ENCODE data around the gene ASB1. TPM values are rescaled to one million over a fixed set of nuclear protein-coding genes. Genes with fewer than 3 reads are reported as not detected.

ASB1 gene
- total and polyA plus RNA-seq, 8 donors = 10.7 to 36.8 (median 18.5) TPM

DNA sequence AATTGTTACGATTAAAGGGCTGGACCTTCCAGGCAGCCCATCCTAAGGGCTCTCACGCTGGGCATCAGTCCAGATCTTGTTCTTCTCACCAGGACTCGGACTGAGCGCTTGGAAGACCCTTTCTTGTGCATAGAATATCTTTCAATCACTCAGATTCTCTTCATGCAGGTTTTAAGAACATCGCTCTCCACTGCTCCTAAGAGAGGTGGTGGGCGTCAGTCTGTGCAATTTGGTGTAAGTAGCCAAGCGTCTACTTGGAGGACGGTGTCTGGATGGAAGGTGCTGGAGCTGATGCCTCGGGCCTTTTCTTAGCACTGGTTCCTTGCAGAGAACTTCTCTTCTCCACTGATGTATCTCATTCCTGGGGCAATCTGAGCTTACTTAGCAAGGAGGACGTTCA, 68.7 kb downstream of the ASB1 start:
- no peak for TF ChIP-seq POLR2A (IDR thresholded peaks at IDR 0.05)
- no peak for TF ChIP-seq EP300 (IDR thresholded peaks at IDR 0.05)
- TF ChIP-seq POLR2AphosphoS5 (IDR thresholded peaks at IDR 0.05) = no peak
- TF ChIP-seq CTCF (IDR thresholded peaks at IDR 0.05) = no peak
- no peaks in the 10 kb centered on the region for H3K36me3 ChIP-seq
- H3K27ac ChIP-seq = no peak overlapping the region
- H3K4me1 ChIP-seq = peaks cover 0 to 3% (median 0%) of the 10 kb centered on the region in 4 donors
- intact Hi-C loops (cut with DNase I; ENCODE audit: low total_unique reads) = no loop called here
- DNase-seq = peak in 1 of 2 donors; percentile 15
- no peaks in the 10 kb centered on the region for H3K27me3 ChIP-seq
- H3K9me3 ChIP-seq = no peaks in the 10 kb centered on the region
- no peak overlapping the region for H3K4me3 ChIP-seq
- 81 to 92% (median 91%) methylated on average over 10 of the region's 10 CpGs for WGBS, 5 donors

DNA sequence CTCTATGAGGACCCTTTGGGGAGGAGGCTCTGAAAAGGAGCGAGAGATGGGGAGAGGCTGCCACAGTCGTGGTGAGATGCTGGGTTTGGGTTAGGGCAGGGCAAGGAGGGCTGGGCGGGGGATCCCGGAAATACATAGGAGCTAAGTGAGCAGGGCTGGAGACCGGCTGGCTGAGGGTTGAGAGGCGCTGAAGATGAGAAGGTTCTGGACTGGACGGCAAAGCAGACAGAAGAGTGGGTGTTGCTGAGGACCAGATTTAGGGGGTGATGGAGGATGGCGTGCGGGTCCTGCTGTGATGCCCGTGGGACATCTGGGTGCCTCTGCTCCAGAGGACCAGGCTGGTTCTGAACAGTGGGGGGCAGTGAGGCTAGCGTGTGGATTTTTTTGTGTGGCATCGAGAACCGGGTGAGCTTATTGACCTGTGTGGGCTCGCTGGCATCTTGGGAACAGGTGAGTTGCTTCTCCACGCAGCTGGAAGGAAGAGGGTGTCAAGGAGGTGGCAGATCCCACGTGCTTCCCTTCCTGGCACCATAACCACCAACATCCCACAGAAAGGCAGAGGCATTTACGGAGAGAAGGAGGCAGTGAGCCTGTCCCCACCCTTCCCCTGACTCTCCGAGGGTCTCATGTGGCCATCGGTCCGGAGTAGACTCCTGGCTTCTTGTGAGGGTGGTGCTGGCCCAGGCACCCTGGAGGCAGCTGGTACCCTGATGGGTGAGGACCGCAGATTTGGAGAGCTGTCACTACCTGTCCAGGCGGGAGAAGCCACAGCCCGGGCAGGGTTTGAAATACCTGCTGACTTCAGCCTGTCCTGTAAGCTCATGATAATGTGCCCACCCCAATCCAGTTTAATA, 70.3 kb downstream of the ASB1 start:
- no peak overlapping the region for H3K4me3 ChIP-seq
- DNase-seq = peak in 1 of 2 donors; percentile 19
- no peaks in the 10 kb centered on the region for H3K9me3 ChIP-seq
- H3K4me1 ChIP-seq = peaks cover 0 to 3% (median 0%) of the 10 kb centered on the region in 4 donors
- H3K27ac ChIP-seq = no peak overlapping the region
- H3K27me3 ChIP-seq = no peaks in the 10 kb centered on the region
- H3K36me3 ChIP-seq = no peaks in the 10 kb centered on the region
- TF ChIP-seq POLR2AphosphoS5 (IDR thresholded peaks at IDR 0.05) = no peak
- TF ChIP-seq CTCF (IDR thresholded peaks at IDR 0.05) = no peak
- TF ChIP-seq POLR2A (IDR thresholded peaks at IDR 0.05) = no peak
- no peak for TF ChIP-seq EP300 (IDR thresholded peaks at IDR 0.05)
- 88 to 92% (median 89%) methylated on average over 21 to 23 of the region's 23 CpGs for WGBS, 5 donors
- intact Hi-C loops (cut with DNase I; ENCODE audit: low total_unique reads) = no loop called here

DNA sequence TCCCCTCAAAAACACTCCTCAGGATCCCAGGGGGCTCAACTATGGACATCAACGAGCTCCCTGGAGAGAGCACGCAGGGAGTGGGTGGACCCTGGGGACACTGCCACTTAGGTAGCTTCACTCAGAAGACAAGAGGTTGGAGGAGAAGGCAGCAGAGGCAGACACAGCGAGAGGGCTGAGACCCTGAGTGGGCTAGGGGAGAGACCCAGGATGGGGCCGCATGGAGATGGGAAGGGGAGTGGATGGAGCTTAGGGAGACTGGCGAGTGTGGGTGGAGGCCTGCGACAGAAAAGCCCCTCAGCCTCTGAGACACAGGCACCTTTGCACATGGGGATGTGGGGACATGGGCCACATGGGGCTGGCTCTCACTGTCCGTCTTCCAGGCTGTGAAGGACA, 70.9 kb downstream of the ASB1 start:
- TF ChIP-seq EP300 (IDR thresholded peaks at IDR 0.05) (no peak), POLR2AphosphoS5 (IDR thresholded peaks at IDR 0.05) (no peak), POLR2A (IDR thresholded peaks at IDR 0.05) (no peak), CTCF (IDR thresholded peaks at IDR 0.05) (no peak)
- H3K36me3 ChIP-seq = no peaks in the 10 kb centered on the region
- no peaks in the 10 kb centered on the region for H3K9me3 ChIP-seq
- H3K4me3 ChIP-seq = no peak overlapping the region
- no peak for DNase-seq
- intact Hi-C loops (cut with DNase I; ENCODE audit: low total_unique reads) = no loop called here
- H3K27ac ChIP-seq = no peak overlapping the region
- H3K27me3 ChIP-seq = no peaks in the 10 kb centered on the region
- H3K4me1 ChIP-seq = peaks cover 0 to 3% (median 0%) of the 10 kb centered on the region in 4 donors
- WGBS, 5 donors = 91 to 95% (median 92%) methylated on average over 7 of the region's 7 CpGs

DNA sequence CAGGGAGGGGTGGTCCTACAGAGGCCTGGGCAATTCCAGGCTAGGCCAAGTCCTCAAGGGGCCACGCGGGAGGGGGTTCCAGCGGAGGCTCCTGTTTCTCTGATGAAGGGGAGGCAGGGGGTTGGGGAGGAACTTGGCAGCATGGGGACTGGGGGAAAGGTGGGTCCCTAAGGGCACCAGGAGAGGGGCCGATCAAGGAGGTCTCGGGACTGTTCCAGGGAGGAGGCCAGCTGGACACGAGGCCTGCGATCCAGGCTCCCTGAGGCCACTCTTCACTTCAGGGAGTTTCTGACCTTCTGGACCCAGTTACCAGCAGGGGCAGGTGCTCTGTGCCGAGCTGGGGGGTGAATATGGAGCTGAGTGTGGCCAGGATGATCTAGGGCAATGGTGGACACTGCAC, 71.5 kb downstream of the ASB1 start:
- Histone ChIP-seq H3K27me3 (no peaks in the 10 kb centered on the region), H3K9me3 (no peaks in the 10 kb centered on the region), H3K4me1 (peaks cover 0 to 3% (median 0%) of the 10 kb centered on the region in 4 donors), H3K27ac (no peak overlapping the region), H3K4me3 (no peak overlapping the region), H3K36me3 (no peaks in the 10 kb centered on the region)
- 85 to 98% (median 91%) methylated on average over 6 to 8 of the region's 8 CpGs for WGBS, 5 donors
- DNase-seq = peak in 1 of 2 donors; percentile 20
- TF ChIP-seq CTCF (IDR thresholded peaks at IDR 0.05) (no peak), EP300 (IDR thresholded peaks at IDR 0.05) (no peak), POLR2A (IDR thresholded peaks at IDR 0.05) (no peak), POLR2AphosphoS5 (IDR thresholded peaks at IDR 0.05) (no peak)
- intact Hi-C loops (cut with DNase I; ENCODE audit: low total_unique reads) = no loop called here
